ENCODE results near the gene NT5C1A. TPM values are rescaled to one million over a fixed set of nuclear protein-coding genes. Genes with fewer than 3 reads are reported as not detected.

Gene NT5C1A
- total and polyA plus RNA-seq, 4 donors: not detected

DNA sequence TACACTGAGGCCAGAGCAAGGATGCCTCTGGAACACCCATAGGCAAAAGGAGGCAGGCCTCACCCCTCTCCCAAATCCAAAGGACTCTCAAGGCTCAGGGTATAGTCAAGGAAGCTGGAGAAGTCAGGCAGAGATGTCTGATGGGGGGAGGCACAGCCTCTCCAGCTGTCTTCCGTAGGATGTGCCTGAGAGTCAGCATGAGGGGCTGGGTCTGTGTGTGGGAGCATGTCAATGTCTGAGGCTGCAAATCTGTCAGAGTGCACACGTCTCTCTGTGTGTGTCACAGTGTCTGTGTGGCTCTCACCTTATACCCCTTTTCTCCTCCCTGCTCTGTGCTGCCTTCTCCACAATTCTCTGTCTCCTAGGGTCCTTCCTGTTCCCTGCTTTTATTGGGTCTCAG lies 15.3 kb upstream of the NT5C1A start:
- Histone ChIP-seq H3K4me3 (no peak overlapping the region), H3K4me1 (ENCODE audit: control insufficient read depth in 5 of 5, insufficient read depth in 5 of 5, low read length in 5 of 5) (peaks cover 0 to 26% (median 6%) of the 10 kb centered on the region in 5 donors), H3K9me3 (ENCODE audit: control insufficient read depth in 4 of 4, insufficient read depth in 3 of 4, low read length in 3 of 4) (no peaks in the 10 kb centered on the region), H3K9ac (ENCODE audit: insufficient read depth in 1 of 2, low read length in 2 of 2) (no peak overlapping the region), H3K36me3 (ENCODE audit: control insufficient read depth in 4 of 4, insufficient read depth in 4 of 4, low read length in 4 of 4) (no peaks in the 10 kb centered on the region), H3K27ac (ENCODE audit: low read depth in 1 of 2, low read length in 1 of 2) (no peak overlapping the region), H3K27me3 (ENCODE audit: control insufficient read depth in 3 of 3, insufficient read depth in 3 of 3, low read length in 2 of 3) (peaks cover 0 to 78% (median 71%) of the 10 kb centered on the region in 3 donors)
- no peak for ATAC-seq (ENCODE audit: insufficient read depth, low FRiP score)
- no peak for DNase-seq
- TF ChIP-seq, protein P1, sequence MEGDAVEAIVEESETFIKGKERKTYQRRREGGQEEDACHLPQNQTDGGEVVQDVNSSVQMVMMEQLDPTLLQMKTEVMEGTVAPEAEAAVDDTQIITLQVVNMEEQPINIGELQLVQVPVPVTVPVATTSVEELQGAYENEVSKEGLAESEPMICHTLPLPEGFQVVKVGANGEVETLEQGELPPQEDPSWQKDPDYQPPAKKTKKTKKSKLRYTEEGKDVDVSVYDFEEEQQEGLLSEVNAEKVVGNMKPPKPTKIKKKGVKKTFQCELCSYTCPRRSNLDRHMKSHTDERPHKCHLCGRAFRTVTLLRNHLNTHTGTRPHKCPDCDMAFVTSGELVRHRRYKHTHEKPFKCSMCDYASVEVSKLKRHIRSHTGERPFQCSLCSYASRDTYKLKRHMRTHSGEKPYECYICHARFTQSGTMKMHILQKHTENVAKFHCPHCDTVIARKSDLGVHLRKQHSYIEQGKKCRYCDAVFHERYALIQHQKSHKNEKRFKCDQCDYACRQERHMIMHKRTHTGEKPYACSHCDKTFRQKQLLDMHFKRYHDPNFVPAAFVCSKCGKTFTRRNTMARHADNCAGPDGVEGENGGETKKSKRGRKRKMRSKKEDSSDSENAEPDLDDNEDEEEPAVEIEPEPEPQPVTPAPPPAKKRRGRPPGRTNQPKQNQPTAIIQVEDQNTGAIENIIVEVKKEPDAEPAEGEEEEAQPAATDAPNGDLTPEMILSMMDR (IDR thresholded peaks at IDR 0.05; ENCODE audit: control extremely low read depth, extremely low read depth): no peak
- 78 to 82% methylated on average over 2 of the region's 2 CpGs for WGBS, 2 donors

DNA sequence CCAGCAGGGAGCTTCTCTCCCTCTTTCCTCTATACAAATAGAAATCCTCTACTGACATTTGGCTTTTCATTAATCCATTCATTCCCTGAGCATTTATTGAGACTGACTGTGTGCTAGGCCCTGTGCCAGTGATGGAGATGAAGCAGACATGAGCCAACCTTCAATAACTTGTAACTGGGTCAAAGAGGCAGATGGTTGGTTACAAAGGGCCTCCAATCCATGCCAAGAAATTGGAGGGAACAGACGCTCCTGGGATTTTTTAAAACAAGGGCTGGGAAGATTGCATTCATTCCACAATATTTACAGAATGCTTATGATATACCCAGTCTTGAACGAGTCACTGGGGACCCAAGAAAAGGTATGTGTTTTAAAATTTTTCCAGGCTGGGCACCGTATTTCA lies 13.2 kb upstream of the NT5C1A start:
- ATAC-seq (ENCODE audit: insufficient read depth, low FRiP score) (no peak), DNase-seq (no peak)
- H3K4me1 ChIP-seq (ENCODE audit: control insufficient read depth in 5 of 5, insufficient read depth in 5 of 5, low read length in 5 of 5): peaks cover 0 to 9% (median 0%) of the 10 kb centered on the region in 5 donors
- H3K4me3 ChIP-seq: no peak overlapping the region
- 84 to 86% methylated on average over 3 of the region's 3 CpGs for WGBS, 2 donors
- H3K9me3 ChIP-seq (ENCODE audit: control insufficient read depth in 4 of 4, insufficient read depth in 3 of 4, low read length in 3 of 4): no peaks in the 10 kb centered on the region
- H3K36me3 ChIP-seq (ENCODE audit: control insufficient read depth in 4 of 4, insufficient read depth in 4 of 4, low read length in 4 of 4): no peaks in the 10 kb centered on the region
- peaks cover 0 to 83% (median 69%) of the 10 kb centered on the region in 3 donors for H3K27me3 ChIP-seq (ENCODE audit: control insufficient read depth in 3 of 3, insufficient read depth in 3 of 3, low read length in 2 of 3)
- TF ChIP-seq, protein P1 (IDR thresholded peaks at IDR 0.05; ENCODE audit: control extremely low read depth, extremely low read depth): no peak
- no peak overlapping the region for H3K27ac ChIP-seq (ENCODE audit: low read depth in 1 of 2, low read length in 1 of 2)
- H3K9ac ChIP-seq (ENCODE audit: insufficient read depth in 1 of 2, low read length in 2 of 2): no peak overlapping the region

DNA sequence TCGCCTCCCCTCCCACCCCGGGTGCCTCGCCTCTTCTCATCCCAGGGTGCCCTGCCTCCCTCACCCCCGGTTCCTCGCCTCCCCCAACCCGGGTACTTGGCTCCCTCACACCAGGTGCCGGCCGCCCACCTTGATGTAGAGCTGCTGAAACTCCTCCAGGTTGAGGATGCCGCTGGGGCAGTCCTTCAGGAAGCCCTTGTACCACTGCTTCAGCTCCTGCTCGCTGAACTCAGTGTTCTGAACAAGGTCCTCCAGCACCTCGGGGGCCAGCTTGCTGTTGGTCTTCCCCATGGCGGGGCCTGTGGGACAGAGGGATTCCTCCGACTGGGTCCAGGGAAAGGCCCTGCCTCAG lies 12.4 kb upstream of the NT5C1A start:
- no peaks in the 10 kb centered on the region for H3K36me3 ChIP-seq (ENCODE audit: control insufficient read depth in 4 of 4, insufficient read depth in 4 of 4, low read length in 4 of 4)
- H3K9me3 ChIP-seq (ENCODE audit: control insufficient read depth in 4 of 4, insufficient read depth in 3 of 4, low read length in 3 of 4): no peaks in the 10 kb centered on the region
- WGBS, 2 donors: 58 to 59% methylated on average over 13 of the region's 13 CpGs
- H3K27me3 ChIP-seq (ENCODE audit: control insufficient read depth in 3 of 3, insufficient read depth in 3 of 3, low read length in 2 of 3): peaks cover 0 to 78% (median 66%) of the 10 kb centered on the region in 3 donors
- DNase-seq (no peak), ATAC-seq (ENCODE audit: insufficient read depth, low FRiP score) (no peak)
- no peak overlapping the region for H3K9ac ChIP-seq (ENCODE audit: insufficient read depth in 1 of 2, low read length in 2 of 2)
- TF ChIP-seq, protein P1 (IDR thresholded peaks at IDR 0.05; ENCODE audit: control extremely low read depth, extremely low read depth): no peak
- H3K4me3 ChIP-seq: no peak overlapping the region
- H3K27ac ChIP-seq (ENCODE audit: low read depth in 1 of 2, low read length in 1 of 2): no peak overlapping the region
- peaks cover 0 to 4% (median 0%) of the 10 kb centered on the region in 5 donors for H3K4me1 ChIP-seq (ENCODE audit: control insufficient read depth in 5 of 5, insufficient read depth in 5 of 5, low read length in 5 of 5)

Measured in lung (tissue), 12 donors.